AG08396 (cell line): ENCODE measurements around the gene APLF.

Source experiments
- DNase-seq: peaks from one replicate; pipeline ENCODE4 v3.0.0; 2012; ENCODE audit warnings: low spot score, mixed read lengths

Gene APLF

DNA sequence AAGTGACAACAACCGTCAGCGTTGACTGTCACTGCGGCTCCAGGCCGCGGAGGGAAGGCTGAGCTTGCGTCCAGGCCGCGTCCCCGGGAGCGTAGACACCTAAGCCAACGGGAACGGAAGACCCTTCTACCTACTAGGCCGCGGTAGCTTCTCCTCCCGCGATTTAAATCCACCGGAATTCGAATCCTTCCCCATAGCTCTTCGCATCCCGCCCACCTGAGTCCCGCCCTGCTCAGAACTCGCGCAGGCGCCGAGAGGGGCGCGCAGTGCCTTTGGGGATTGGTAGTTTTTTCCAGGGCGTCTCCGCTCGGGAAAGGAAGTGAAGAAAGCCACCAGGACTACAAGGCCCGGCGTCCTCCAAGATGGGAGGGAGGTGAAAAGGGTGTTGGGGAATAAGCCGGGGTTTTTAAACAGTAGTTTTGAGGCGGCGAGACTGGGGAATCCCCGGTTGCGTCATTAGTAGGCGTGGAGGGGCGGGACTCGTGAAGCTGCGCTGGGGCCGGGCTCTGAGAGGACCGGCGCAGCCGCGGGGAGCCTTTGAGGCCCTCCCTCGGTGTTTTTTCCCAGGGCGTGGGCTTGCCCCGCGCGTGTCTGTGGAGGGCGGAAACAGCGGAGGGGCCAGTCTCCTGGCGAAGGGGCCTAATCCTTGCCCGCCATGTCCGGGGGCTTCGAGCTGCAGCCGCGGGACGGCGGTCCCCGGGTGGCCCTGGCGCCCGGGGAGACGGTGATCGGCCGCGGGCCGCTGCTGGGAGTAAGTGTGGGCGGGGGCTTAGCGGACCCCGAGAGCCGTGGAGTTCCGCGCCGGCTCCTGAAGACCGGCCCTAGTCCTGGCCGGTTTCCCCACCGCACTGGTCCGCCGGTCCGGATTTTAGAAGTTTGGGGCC is at the start of gene APLF, which contains the start of gene FBXO48:
Gene APLF (plus strand): TSS at position 509 of the 884 bp plus-strand sequence. CDS start 147 bp downstream, at position 656.
Gene FBXO48 (minus strand): TSS at position 218 of the 884 bp plus-strand sequence. CDS start 2,149 bp downstream, outside the sequence.
- peak; percentile 95 for DNase-seq

DNA sequence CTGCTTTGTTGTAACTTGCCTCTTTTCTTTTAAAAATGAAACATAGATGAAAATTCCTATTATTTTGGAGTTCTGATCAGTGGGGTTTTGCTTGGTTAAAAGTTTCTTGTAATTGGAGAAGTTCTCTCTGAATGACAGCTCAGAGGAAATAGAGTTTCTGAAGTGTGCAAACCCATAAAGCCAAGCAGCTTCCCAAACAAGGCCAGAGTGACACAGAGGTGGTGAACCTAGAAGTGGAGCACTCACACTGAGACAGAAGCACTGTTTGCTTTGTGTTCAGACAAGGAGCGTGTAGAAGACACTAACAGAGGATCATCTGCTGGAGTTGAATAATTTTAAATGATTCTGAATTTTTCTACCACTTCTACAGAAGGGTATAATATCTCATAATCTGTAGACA is 49.5 kb upstream of the APLF start:
- no peak for DNase-seq

DNA sequence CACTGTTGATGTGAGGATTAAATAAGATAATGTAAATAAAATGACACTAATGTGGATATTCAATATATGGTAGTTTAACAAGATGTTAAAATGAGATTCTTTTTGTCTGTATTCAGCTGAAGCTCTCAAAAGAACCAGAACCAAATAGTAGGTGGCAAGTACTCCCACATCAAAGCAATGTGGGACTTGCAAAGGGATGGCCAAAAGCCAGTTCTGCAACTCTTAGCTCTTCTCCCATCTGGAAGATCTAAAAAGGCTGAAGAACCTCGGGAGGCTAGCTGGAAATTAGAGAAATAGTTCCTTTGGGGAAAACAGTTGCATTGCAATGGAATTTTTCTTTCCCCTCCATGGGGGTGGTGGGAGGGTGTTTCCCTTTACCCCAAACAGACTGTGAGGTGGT is 49.0 kb upstream of the APLF start:
- DNase-seq = no peak

DNA sequence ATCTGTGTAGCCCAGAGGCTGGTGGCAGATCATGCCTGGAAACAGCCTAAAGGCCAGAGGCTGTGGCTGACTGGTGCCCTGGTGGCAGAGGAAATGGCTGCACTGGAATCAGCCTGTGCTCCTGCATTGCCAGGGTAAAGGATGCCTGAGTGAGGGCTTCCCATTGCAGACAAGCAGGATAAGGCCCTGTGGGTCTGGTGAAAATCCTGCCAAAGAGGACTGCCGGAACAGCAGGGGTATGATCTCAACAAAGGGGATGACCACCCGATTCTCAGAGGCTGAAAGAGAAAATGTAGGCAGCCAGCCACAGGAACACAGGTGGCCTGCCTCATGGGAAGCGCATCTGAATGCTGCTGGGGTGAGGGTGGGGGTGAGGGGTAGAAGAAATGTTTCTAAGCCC is 48.5 kb upstream of the APLF start:
- no peak for DNase-seq

DNA sequence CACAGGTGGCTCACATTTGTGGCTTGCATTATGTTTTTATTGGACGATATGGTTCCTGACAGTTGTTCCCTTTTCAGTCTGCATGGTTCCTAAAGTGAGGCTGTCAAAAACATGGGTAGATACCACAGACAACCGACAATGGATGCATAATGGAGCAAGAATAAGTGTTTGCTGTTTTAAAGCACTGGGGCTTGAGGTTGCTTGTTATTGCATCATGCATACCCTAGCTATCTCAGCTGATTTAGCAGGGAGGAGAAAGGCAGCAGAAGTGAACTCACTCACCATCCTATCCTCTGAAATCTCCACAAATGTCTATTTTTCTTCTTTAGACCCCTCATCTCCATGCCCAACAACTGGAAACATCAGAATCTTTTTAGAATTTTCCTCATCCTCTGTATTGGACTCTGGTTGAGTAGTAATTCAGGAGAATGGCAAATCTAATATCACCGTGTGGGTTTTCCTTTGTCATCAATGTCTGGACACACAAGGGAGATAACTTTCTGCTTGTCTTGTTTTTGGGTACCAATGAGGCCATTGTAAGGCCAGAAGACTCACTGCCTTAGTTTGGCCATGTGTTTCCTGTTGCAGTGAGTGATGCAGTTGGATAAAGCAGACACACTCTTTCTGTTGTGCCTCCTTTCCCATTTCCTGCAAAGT is 47.0 kb upstream of the APLF start:
- no peak for DNase-seq

- no peak for DNase-seq
Observed at GRCh38 chr2:68423966-68424650, 43.3 kb upstream of the APLF start.

- no peak for DNase-seq
Observed at GRCh38 chr2:68425503-68425902, 41.9 kb upstream of the APLF start.

DNA sequence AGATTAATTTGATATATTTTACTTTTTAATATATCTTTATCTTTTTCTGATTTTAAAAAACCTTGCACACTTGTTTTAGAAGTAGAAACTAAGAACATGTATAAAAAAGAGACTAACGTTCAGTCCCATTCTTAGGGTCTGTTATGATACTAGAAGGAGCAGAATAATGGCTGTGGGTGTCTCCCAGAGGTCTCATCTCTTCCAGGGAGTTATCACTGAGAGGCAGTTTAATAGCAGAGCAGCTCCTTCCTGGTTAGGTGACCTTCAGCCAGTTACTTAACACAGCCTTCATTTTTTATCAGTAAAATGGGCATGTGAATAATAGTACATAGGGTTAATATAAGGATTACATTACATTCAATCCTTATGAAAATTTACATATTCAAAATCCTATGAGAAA is 40.9 kb upstream of the APLF start:
- DNase-seq = no peak

DNA sequence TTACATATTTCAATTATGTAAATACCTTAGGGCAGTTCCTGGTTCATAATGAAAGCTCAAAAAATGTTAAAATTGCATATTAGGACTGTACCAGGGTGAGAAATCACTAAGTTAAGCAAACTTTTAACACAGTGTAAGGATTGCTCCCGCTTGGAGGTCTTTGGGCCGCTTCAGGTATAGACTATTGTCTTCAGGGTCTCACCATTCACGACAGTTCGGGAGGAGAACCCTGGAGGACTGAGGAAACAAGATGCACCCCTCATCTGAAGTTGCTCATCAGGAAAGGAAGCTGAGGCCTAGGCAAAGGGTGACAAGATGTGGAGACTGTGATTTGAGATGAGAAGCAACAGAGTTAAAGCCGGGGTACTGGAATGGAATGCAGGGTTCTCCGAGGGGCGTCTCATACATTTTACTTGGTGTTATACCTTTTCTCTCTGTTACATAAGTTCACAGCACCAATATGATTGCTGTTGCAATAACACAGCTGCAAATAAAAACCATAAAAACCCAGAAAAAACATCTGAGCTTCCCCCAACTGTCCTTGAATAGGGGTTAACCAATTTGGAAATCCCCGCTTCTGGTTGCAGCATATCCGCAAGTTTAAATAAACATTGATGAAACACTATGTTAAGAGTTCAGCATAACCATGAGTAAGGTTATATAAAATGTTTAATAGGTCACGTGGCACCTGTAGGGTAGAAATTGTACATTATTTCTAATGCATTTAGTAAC is 40.4 kb upstream of the APLF start:
- peak; percentile 21 for DNase-seq

DNA sequence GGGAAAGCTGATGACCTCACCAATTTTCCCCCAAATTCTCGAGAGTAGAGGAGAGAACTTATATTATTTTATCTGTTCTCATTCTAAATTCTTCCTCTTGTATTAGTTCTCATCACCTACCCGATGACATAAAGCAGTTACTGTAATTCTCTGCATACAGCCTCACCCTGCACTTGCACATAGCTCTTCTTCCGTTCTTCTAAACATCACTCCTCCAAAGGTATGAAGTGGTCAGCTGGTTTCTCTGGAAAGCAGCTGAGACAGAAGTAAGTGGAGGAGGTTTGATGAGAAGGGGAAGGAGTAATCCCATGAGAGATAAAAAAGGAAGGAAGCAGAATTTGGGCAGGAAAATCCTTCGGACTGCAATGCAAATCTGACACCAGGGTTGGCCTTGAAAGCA is 39.3 kb upstream of the APLF start:
- DNase-seq = no peak

- DNase-seq = no peak
Observed at GRCh38 chr2:68428746-68429145, 38.6 kb upstream of the APLF start.

DNA sequence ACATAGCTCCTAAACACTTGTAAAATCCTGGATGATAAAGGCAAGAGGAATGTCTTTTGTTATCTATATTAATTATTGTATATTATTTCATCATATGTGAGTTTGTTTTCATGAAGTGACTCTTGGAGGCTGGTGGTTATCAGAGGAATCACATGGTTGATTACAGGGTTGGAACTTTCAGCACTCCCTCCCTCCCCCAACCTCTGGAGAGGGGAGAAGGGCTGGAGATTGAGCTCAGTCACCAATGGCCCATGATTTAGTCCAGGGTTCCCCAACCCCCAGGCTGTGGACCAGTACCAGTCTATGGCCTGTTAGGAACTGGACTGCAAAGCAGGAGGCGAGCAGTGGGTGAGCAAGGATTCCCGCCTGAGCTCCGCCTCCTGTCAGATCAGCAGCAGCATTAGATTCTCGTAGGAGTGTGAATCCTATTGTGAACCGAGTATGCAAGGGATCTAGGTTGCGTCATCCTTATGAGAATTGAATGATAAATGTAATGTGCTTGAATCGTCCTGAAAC is 38.0 kb upstream of the APLF start:
- no peak for DNase-seq

GRCh38 chr2:68431316-68431972 is 35.9 kb upstream of the APLF start:
- DNase-seq = no peak

DNA sequence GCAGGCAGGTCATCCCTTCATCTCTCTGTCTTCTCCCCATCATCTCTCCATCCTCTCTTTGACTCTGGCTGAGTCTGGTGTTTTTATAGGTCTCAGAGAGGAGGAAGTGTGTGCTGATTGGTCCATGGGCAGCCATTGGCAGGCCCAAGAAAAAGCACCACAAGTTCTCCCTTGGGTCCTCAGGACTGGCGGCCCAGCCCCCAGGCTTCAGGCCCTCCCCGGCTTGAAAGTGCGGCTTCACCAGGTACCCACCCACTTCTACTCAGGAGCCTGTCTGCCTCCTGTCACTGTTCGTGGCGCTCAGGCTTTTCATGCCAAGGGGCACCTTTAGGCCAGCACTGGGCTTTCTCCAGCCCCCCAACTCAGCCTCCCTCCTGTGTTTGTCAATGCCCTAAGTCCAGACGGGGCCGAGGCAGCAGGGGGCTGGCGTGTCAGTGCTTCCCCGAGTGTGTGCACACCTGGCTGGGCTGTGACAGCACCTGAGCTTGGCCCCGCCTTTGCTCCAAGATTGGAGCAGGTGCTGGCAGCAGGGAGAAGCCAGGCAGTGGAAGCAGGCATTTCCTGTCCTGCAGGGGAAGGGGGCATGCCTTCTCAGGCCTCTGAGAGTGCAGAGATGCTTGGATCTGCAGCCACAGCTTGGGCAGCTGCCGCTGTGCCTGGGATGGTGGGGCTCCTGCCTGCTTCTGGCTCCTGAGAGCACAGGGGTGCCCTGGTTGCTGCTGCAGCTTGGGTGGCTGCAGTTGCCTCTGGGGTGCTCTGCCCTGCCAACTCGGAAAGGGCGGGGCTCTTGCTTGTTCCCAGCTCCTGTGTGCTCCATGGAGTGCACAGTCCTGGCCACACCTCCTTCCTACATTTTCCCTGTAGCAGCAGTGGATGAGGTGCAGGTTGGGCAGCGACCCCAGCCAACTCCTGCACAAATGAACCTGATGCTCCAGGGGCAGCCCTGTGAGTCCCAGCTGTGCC is 34.4 kb upstream of the APLF start:
- no peak for DNase-seq

DNA sequence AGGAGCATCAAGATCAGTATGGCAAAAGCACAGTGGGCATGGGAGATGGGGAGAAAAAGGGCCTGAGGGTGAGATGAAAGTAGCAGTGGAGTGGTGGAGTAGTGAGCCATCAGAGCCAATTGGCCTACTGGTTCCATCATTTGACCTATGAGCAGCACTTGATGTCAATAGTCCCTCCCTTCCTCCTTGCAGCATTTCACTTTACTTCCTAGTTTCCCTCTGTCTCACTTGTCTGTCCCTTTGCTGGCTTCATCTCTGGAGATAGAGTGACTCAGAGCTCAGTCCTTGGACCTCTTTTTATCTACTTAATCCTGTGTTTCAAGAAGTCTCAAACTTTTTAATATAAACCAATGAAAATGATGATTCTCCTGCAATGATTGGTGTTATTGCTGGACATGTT is 32.4 kb upstream of the APLF start:
- no peak for DNase-seq

GRCh38 chr2:68435615-68436014 is 31.8 kb upstream of the APLF start:
- no peak for DNase-seq

DNA sequence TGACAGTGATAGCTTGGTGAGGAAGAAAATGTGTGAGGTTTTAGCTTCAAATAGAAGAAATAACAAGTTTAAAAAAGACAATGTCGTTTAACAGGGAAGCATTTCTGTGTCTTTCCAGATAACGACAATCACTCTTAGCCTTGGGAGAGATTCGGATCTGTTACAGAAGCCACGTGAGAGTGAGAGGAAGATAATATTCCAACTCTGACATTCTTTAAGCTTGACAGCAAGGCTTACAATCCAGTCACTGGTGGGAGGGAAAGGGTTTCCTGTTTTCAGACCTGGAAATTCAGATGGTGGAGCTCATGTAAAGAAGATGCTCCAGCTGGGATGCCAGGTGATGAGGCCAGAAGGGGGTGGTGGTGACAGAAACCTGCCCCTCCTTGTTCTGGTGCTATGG is 31.1 kb upstream of the APLF start:
- DNase-seq = no peak

- DNase-seq = no peak
Observed at GRCh38 chr2:68438455-68439303, 28.7 kb upstream of the APLF start.
